ENCODE data around the gene SMG7. TPM values are rescaled to one million over a fixed set of nuclear protein-coding genes. Genes with fewer than 3 reads are reported as not detected.

The SMG7 gene
- total RNA-seq, 2 donors from 2014 or later, result 35.7 to 41.8 TPM

GRCh38 chr1:183600634-183601033 lies 128.3 kb downstream of the SMG7 start:
- ATAC-seq, result no peak
- intact Hi-C loops (cut with DNase I), result no loop called here
- DNase-seq, result no peak

- ATAC-seq, result no peak
- intact Hi-C loops (cut with DNase I), result no loop called here
- no peak for DNase-seq
These were observed 130.2 kb downstream of the SMG7 start for GRCh38 chr1:183602510-183602909.

Other genes with a start within 250 kb of the SMG7 start
- 10 to 100 TPM; 23.3 to 33.8 TPM for gene NMNAT2, start 54.1 kb upstream of the SMG7 start, total RNA-seq
- 10 to 100 TPM in 1 of 2 donors, 1 to 10 TPM in 1; 9.7 to 16.0 TPM for gene NCF2, start 118.0 kb downstream of the SMG7 start, total RNA-seq
- gene ARPC5, start 163.3 kb downstream of the SMG7 start, total RNA-seq, result 10 to 100 TPM; 62.0 to 71.4 TPM
- not detected for gene APOBEC4, start 180.8 kb downstream of the SMG7 start, total RNA-seq

All from left cardiac atrium (tissue), 4 donors.